Sigmoid colon (tissue), 7 donors: ENCODE measurements around the gene SMAD6. TPM values are rescaled to one million over a fixed set of nuclear protein-coding genes. Genes with fewer than 3 reads are reported as not detected.
"Not testable (repeated sequence)": the region's sequence is repeated elsewhere in the genome, so short reads cannot be mapped to it uniquely, and the experiment has no call there.

Source experiments
- DNase-seq: peaks from one replicate; pipeline ENCODE4 v3.0.0-alpha.2; 2019
- H3K27ac ChIP-seq, 4 donors: fragments of 200-600 bp; sonication (generic); one replicate each; pipeline ENCODE4 v1.5.1; 2016 to 2019; ENCODE audit warnings: mild to moderate bottlenecking in 1 of 4
- H3K27me3 ChIP-seq, 3 donors: fragments of 200-600 bp; sonication (generic); one replicate each; pipeline ENCODE4 v1.5.1; 2019; ENCODE audit warnings: mild to moderate bottlenecking in 1 of 3
- H3K36me3 ChIP-seq, 4 donors: fragments of 200-600 bp; sonication (generic); one replicate each; pipeline ENCODE4 v1.5.1; 2016 to 2019
- H3K4me1 ChIP-seq, 4 donors: fragments of 200-600 bp; sonication (generic); one replicate each; pipeline ENCODE4 v1.5.1; 2017 to 2019
- H3K4me3 ChIP-seq, 4 donors: fragments of 200-600 bp; sonication (generic); one replicate each; pipeline ENCODE4 v1.5.1; 2017 to 2019; ENCODE audit warnings: mild to moderate bottlenecking in 2 of 4, moderate library complexity in 1 of 4
- H3K9me3 ChIP-seq, 4 donors: fragments of 200-600 bp in 3 of 4; sonication (generic) in 3 of 4; one replicate each; pipeline versions ENCODE4 v1.5.1 to v1.6.1; 2013 to 2019
- CTCF ChIP-seq, 4 experiments: fragments of 450-650 bp in 3 of 4; fragments of 200-600 bp in 1 of 4; IDR thresholded peaks; one replicate each; pipeline ENCODE4 v1.5.1; 2016 to 2019; ENCODE audit warnings: antibody characterized with exemption in 4 of 4, mild to moderate bottlenecking in 3 of 4, moderate library complexity in 2 of 4
- EP300 ChIP-seq, 4 donors: sonication (generic); formaldehyde crosslinking; IDR thresholded peaks; one replicate each; pipeline ENCODE4 v1.6.1; 2017; ENCODE audit warnings: antibody characterized with exemption in 4 of 4
- POLR2A ChIP-seq, 2 donors: fragments of 450-650 bp; IDR thresholded peaks; one replicate each; pipeline ENCODE4 v1.6.1; 2016; ENCODE audit warnings: antibody characterized with exemption in 2 of 2, mild to moderate bottlenecking in 2 of 2, moderate library complexity in 2 of 2
- POLR2AphosphoS5 ChIP-seq, 4 donors: sonication (generic); formaldehyde crosslinking; IDR thresholded peaks; one replicate each; pipeline ENCODE4 v1.6.1; 2017; ENCODE audit warnings: antibody characterized with exemption in 4 of 4
- WGBS, 2 donors: extraction: QIAGEN DNeasy Blood & Tissue Kit; methylation state at CpG; one replicate each; pipeline ENCODE4 v1.1.7; 2013; 5-methylcytosine and 5-hydroxymethylcytosine counted together
- intact Hi-C: fragments of 100-400 bp; cut with DNase I; formaldehyde crosslinking; loops from one replicate; pipeline ENCODE4 v1.15.1; 2023
- polyA plus RNA-seq, 3 donors: library from polyadenylated mRNA; stranded (reverse); fragments of 200-250 nt; gene quantifications; one replicate each; pipeline ENCODE4 v1.2.3, GENCODE V29; 2013
- total RNA-seq, 4 donors: library from RNA; depleted of rRNA; stranded (reverse); fragments of >200 nt; gene quantifications; one replicate each; pipeline ENCODE4 v1.1.0, GENCODE V29; 2016
- donor health status: healthy with polysubstance abuse.
- donor health status: Bipolar disorder and iron deficiency.
- donor health status: healthy.

Gene SMAD6
- total and polyA plus RNA-seq, 7 donors: 1.8 to 9.2 (median 5.7) TPM

DNA sequence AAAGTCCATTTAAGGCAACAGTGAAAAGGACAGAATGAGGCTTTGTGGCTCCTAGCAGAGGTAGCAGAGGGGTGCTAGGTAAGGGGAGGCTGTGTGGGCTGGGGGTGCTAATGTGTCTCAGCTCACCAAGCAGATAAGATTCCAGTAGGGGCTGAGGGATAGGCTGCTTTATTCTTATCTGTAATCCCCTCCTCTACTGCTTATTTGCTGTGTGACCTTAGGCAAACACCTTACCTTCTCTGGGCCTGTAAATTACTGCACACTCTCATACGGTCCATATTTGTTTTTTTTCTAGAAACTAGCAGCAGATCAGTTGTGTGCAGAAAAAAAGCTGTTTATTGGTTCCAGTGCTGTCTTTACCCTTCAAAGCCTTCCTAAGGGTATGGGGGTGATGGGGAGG is 52.8 kb downstream of the SMAD6 start:
- TF ChIP-seq POLR2A (IDR thresholded peaks at IDR 0.05): no peak
- Histone ChIP-seq H3K4me1 (peaks cover 0 to 15% (median 9%) of the 10 kb centered on the region in 4 donors), H3K36me3 (no peaks in the 10 kb centered on the region), H3K4me3 (no peak overlapping the region), H3K27me3 (no peaks in the 10 kb centered on the region), H3K9me3 (peaks cover 0 to 3% (median 0%) of the 10 kb centered on the region in 4 donors), H3K27ac (no peak overlapping the region)
- no peak for DNase-seq
- intact Hi-C loops: no loop called here
- WGBS, 2 donors: 94 to 98% methylated on average over 1 of the region's 1 CpG

DNA sequence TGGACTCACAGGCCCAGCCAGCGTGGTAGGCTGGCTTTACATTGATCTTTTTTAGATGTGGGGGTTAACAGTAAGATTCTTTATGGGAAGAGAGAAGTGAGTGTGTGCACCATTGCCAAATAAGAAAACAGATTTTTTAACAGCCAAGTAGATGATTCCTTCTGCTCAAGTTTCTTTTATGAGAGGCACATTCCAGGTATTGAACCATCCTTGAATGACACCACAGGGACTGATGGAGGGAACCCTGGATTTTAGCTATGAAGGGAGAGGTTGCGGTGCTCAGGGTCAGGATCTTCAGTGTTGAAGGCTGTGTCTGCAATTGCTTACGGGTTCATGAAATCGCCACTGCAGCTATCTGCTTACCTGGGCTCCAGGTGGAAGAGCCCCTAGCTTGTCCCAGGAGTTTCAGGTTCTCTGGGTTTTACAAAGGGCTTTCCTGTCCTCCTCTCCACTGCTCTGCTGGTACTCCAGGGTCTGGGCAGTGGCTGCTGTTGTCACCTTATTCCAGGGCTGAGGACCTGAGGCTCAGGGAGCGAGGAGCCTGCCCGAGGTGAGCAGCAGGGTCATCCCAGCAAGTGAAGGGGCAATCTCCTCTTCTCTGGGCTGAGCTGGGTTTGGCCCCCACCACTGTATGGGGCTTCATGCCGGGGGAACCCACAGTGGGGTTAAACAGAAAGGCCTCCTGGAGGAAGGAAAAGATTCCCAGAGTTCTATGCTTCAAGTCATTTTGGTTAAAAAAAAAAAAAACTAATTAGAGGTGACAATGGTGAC is 53.4 kb downstream of the SMAD6 start:
- H3K36me3 ChIP-seq: no peaks in the 10 kb centered on the region
- no peak overlapping the region for H3K27ac ChIP-seq
- no peak overlapping the region for H3K4me3 ChIP-seq
- H3K9me3 ChIP-seq: peaks cover 0 to 3% (median 0%) of the 10 kb centered on the region in 4 donors
- intact Hi-C loops: no loop called here
- 96% methylated on average over 7 of the region's 7 CpGs for WGBS, 2 donors
- peaks cover 0 to 15% (median 9%) of the 10 kb centered on the region in 4 donors for H3K4me1 ChIP-seq
- H3K27me3 ChIP-seq: no peaks in the 10 kb centered on the region
- peak; percentile 36 for DNase-seq
- TF ChIP-seq POLR2A (IDR thresholded peaks at IDR 0.05) (no peak), CTCF (IDR thresholded peaks at IDR 0.05) (no peak), EP300 (IDR thresholded peaks at IDR 0.05) (no peak), POLR2AphosphoS5 (IDR thresholded peaks at IDR 0.05) (no peak)

DNA sequence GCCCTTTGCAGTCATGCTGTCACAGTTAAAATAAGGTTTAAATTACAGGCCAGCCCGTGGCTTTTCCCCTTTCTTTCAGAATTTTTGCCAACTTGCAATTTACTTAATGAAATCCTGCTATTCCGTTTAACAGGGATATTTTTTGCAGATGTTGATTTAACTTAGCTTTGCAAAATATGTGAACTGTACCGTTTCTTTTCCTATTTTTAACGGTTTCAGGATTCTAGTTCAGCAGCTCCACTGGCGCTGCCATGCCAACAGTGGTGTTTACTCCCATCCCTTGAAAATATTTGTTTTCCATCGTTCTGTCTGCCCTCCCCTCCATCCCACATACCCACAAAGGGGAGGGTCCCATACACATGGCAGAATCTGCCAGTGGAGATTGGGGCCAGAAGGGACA is 54.3 kb downstream of the SMAD6 start:
- Histone ChIP-seq H3K9me3 (peaks cover 0 to 3% (median 0%) of the 10 kb centered on the region in 4 donors), H3K27ac (no peak overlapping the region), H3K4me3 (no peak overlapping the region), H3K27me3 (no peaks in the 10 kb centered on the region), H3K4me1 (peaks cover 0 to 13% (median 9%) of the 10 kb centered on the region in 4 donors), H3K36me3 (no peaks in the 10 kb centered on the region)
- TF ChIP-seq CTCF (IDR thresholded peaks at IDR 0.05): no peak
- no peak for TF ChIP-seq EP300 (IDR thresholded peaks at IDR 0.05)
- no peak for TF ChIP-seq POLR2A (IDR thresholded peaks at IDR 0.05)
- TF ChIP-seq POLR2AphosphoS5 (IDR thresholded peaks at IDR 0.05): no peak
- intact Hi-C loops: no loop called here
- 69 to 73% methylated on average over 6 of the region's 6 CpGs for WGBS, 2 donors
- DNase-seq: peak; percentile 14

- DNase-seq: no peak
- Histone ChIP-seq H3K27ac (no peak overlapping the region), H3K27me3 (no peaks in the 10 kb centered on the region), H3K4me3 (no peak overlapping the region), H3K9me3 (peaks cover 0 to 3% (median 0%) of the 10 kb centered on the region in 4 donors), H3K36me3 (no peaks in the 10 kb centered on the region), H3K4me1 (peaks cover 0 to 15% (median 7%) of the 10 kb centered on the region in 4 donors)
- intact Hi-C loops: no loop called here
- WGBS, 2 donors: 94 to 96% methylated on average over 12 of the region's 12 CpGs
- TF ChIP-seq CTCF (IDR thresholded peaks at IDR 0.05) (no peak), POLR2AphosphoS5 (IDR thresholded peaks at IDR 0.05) (no peak), POLR2A (IDR thresholded peaks at IDR 0.05) (no peak), EP300 (IDR thresholded peaks at IDR 0.05) (no peak)
Observed at GRCh38 chr15:66757030-66757429, 55.0 kb downstream of the SMAD6 start.

DNA sequence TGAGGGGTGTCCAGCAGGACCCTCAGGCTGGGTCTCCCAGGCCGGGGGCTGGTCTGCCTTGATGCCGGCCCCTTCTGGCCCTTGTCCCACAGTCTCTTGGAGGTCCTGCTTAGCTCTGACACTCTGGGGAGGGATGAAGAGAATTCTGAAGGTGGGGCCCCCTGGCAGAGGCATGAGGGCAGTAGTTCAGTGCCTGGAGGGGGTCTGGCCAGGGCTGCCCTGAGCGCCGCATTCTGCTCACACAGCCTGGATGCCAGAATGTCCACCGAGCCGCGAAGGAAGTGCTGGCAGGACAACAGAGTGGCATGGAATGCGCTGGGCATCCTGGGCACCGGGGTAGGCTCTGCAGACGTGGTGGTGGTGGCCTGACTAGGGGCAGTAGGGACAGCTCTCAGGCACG is 55.5 kb downstream of the SMAD6 start:
- no peak for TF ChIP-seq EP300 (IDR thresholded peaks at IDR 0.05)
- no peak for TF ChIP-seq CTCF (IDR thresholded peaks at IDR 0.05)
- no peak for TF ChIP-seq POLR2A (IDR thresholded peaks at IDR 0.05)
- TF ChIP-seq POLR2AphosphoS5 (IDR thresholded peaks at IDR 0.05): no peak
- 93 to 94% methylated on average over 11 of the region's 11 CpGs for WGBS, 2 donors
- DNase-seq: peak; percentile 48
- Histone ChIP-seq H3K27ac (no peak overlapping the region), H3K36me3 (no peaks in the 10 kb centered on the region), H3K27me3 (no peaks in the 10 kb centered on the region), H3K4me1 (peaks cover 0 to 19% (median 10%) of the 10 kb centered on the region in 4 donors), H3K4me3 (no peak overlapping the region), H3K9me3 (peaks cover 0 to 3% (median 0%) of the 10 kb centered on the region in 4 donors)
- intact Hi-C loops: no loop called here

GRCh38 chr15:66758217-66758616 is 56.2 kb downstream of the SMAD6 start:
- peaks cover 0 to 25% (median 17%) of the 10 kb centered on the region in 4 donors for H3K4me1 ChIP-seq

More at GRCh38 chr15:66758217-66758616, 56.2 kb downstream of the SMAD6 start:
- H3K27ac ChIP-seq, H3K27me3 ChIP-seq, H3K4me3 ChIP-seq, H3K9me3 ChIP-seq, intact Hi-C loops, H3K36me3 ChIP-seq: not testable (repeated sequence)
- peak; percentile 34 for DNase-seq
- 87 to 91% methylated on average over 6 of the region's 6 CpGs for WGBS, 2 donors
